Measurements from ENCODE around the gene PLEKHG2. TPM values are rescaled to one million over a fixed set of nuclear protein-coding genes. Genes with fewer than 3 reads are reported as not detected.

The PLEKHG2 gene
- total RNA-seq = 10 to 100 TPM; 13.1 to 29.5 (median 20.1) TPM
- polyA plus RNA-seq = 11.3 TPM
- long read RNA-seq, donor 1, partial matches to known transcripts = 3 of 5 reads
- long read RNA-seq, donor 1, other reads (novel, unspliced or antisense) = 2 of 5 reads
- long read RNA-seq, donor 2, partial matches to known transcripts = 1 of 2 reads
- long read RNA-seq, donor 2, other reads (novel, unspliced or antisense) = 1 of 2 reads
- long read RNA-seq, donor 3, partial matches to known transcripts = 2 of 10 reads
- long read RNA-seq, donor 3, other reads (novel, unspliced or antisense) = 8 of 10 reads
- long read RNA-seq, donor 4, partial matches to known transcripts = 1 of 2 reads
- long read RNA-seq, donor 4, other reads (novel, unspliced or antisense) = 1 of 2 reads

GRCh38 chr19:39412100-39412866 lies at the start of gene PLEKHG2:
TSS of gene PLEKHG2 (plus strand) at chr19:39412669. CDS start at chr19:39414087, 1,418 bp downstream.
- WGBS = under 1% methylated on average over 60 of the region's 60 CpGs
- peak within 1 kb of the TSS; percentile 99 for H3K27ac ChIP-seq (ENCODE audit: low read length)
- ATAC-seq (peak; percentile 69 to 70), DNase-seq (peak; percentile 97 to 98 (median 98))
- H3K27me3 ChIP-seq (ENCODE audit: control insufficient read depth, insufficient read depth) = no peaks in the 10 kb centered on the region
- peak within 1 kb of the TSS; percentile 86 for H3K4me3 ChIP-seq (ENCODE audit: low read length)
- intact Hi-C loops (cut with DNase I) = no loop called here
- no peaks in the 10 kb centered on the region for H3K9me3 ChIP-seq (ENCODE audit: control insufficient read depth, low read length)
- H3K4me1 ChIP-seq (ENCODE audit: control insufficient read depth, insufficient read depth, low read length) = peaks cover 11% of the 10 kb centered on the region

DNA sequence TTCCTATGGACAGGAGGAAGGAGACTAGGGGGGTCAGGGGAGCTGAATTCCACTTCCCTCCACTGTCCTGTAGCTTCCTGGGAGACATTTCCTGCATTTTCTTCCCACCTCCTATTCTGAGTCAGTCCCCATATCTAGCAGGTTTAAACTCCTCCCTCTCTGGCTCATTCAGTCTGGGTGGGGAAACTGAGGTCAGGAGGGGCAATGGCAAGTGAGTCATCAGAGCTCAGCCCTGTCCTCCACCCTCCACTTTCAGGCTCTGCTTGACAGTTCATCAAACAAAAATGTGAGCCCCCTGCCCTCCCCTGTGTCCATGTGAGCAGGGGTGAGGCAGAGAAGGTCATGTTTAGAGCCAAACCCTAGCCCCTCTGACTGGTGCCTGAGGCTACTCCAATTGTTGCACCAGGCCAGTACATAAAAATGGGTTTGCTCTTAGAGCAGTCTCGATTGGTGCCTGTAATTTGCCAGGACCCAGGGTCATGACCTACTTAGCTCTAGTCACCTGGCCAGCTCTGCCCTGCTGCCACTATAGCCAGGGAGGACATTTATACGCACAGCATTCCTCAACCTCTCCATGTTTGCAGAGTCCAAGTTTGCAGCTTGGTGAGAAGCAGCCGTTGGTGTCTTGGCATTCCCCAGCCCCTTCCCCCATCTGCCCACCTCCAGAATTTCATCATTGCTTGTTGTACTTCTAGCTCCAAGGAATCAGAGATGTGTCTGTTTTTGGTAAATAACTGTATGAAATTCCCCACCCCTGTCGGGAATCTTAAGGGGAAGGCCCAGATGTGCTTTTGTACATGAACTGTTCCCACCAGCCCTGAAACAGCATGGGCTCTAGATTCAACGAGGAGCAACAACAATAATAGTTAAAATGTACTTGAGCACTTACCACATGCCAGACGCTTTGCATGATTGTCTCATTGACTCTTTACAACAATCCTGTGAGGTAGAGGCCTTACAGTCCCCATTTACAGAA lies 49.5 kb upstream of the PLEKHG2 start:
- ATAC-seq = peak; percentile 60 to 73
- WGBS = 56% methylated on average over 6 of the region's 6 CpGs
- Histone ChIP-seq H3K27ac (ENCODE audit: low read length) (peak overlapping the region; percentile 79), H3K4me3 (ENCODE audit: low read length) (no peak overlapping the region), H3K9me3 (ENCODE audit: control insufficient read depth, low read length) (no peaks in the 10 kb centered on the region), H3K27me3 (ENCODE audit: control insufficient read depth, insufficient read depth) (no peaks in the 10 kb centered on the region), H3K4me1 (ENCODE audit: control insufficient read depth, insufficient read depth, low read length) (no peaks in the 10 kb centered on the region)
- intact Hi-C loops (cut with DNase I) = no loop called here
- peak in 1 of 3 donors; percentile 32 for DNase-seq

- peak; percentile 48 to 83 (median 77) for DNase-seq
- Histone ChIP-seq H3K4me1 (ENCODE audit: control insufficient read depth, insufficient read depth, low read length) (no peaks in the 10 kb centered on the region), H3K27me3 (ENCODE audit: control insufficient read depth, insufficient read depth) (no peaks in the 10 kb centered on the region), H3K9me3 (ENCODE audit: control insufficient read depth, low read length) (no peaks in the 10 kb centered on the region), H3K4me3 (ENCODE audit: low read length) (no peak overlapping the region), H3K27ac (ENCODE audit: low read length) (peak overlapping the region; percentile 79)
- intact Hi-C loops (cut with DNase I) = no loop called here
- 72% methylated on average over 5 of the region's 5 CpGs for WGBS
- peak; percentile 68 to 79 for ATAC-seq
Measured at GRCh38 chr19:39363901-39364457, 48.5 kb upstream of the PLEKHG2 start.

- ATAC-seq (no peak), DNase-seq (no peak)
- Histone ChIP-seq H3K4me3 (ENCODE audit: low read length) (no peak overlapping the region), H3K9me3 (ENCODE audit: control insufficient read depth, low read length) (no peaks in the 10 kb centered on the region), H3K4me1 (ENCODE audit: control insufficient read depth, insufficient read depth, low read length) (no peaks in the 10 kb centered on the region), H3K27me3 (ENCODE audit: control insufficient read depth, insufficient read depth) (no peaks in the 10 kb centered on the region), H3K27ac (ENCODE audit: low read length) (no peak overlapping the region)
- WGBS = 96% methylated on average over 1 of the region's 1 CpG
- intact Hi-C loops (cut with DNase I) = no loop called here
Measured at GRCh38 chr19:39365531-39365930, 46.9 kb upstream of the PLEKHG2 start.

- Histone ChIP-seq H3K4me3 (ENCODE audit: low read length) (no peak overlapping the region), H3K9me3 (ENCODE audit: control insufficient read depth, low read length) (no peaks in the 10 kb centered on the region), H3K27ac (ENCODE audit: low read length) (no peak overlapping the region), H3K4me1 (ENCODE audit: control insufficient read depth, insufficient read depth, low read length) (peaks cover 11% of the 10 kb centered on the region), H3K27me3 (ENCODE audit: control insufficient read depth, insufficient read depth) (no peaks in the 10 kb centered on the region)
- ATAC-seq (no peak), DNase-seq (no peak)
- intact Hi-C loops (cut with DNase I) = no loop called here
- WGBS = 85% methylated on average over 2 of the region's 2 CpGs
Measured at GRCh38 chr19:39369200-39369599, 43.3 kb upstream of the PLEKHG2 start.

DNA sequence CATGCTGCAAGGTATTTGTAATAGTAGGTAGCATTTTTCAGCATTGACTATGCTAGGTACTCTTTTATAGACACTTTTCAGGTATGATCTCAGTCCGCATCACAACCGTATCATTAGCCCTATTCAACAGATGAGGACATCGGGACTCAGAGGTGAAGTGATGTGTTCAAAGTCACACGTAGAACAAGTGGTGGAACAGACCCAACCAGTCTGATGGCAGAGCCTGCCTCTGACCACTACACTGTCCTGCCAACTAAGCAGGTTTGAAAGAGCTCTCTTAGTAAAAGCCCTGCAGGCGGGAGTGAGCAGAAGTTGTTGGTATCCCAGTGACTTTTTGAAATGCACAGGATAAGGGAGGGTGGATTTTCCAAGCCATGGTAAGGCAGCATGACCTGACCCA lies 41.7 kb upstream of the PLEKHG2 start:
- no peak for ATAC-seq
- Histone ChIP-seq H3K27me3 (ENCODE audit: control insufficient read depth, insufficient read depth) (no peaks in the 10 kb centered on the region), H3K4me3 (ENCODE audit: low read length) (no peak overlapping the region), H3K9me3 (ENCODE audit: control insufficient read depth, low read length) (no peaks in the 10 kb centered on the region), H3K27ac (ENCODE audit: low read length) (no peak overlapping the region), H3K4me1 (ENCODE audit: control insufficient read depth, insufficient read depth, low read length) (peaks cover 11% of the 10 kb centered on the region)
- 93% methylated on average over 5 of the region's 5 CpGs for WGBS
- DNase-seq = no peak
- intact Hi-C loops (cut with DNase I) = no loop called here

DNA sequence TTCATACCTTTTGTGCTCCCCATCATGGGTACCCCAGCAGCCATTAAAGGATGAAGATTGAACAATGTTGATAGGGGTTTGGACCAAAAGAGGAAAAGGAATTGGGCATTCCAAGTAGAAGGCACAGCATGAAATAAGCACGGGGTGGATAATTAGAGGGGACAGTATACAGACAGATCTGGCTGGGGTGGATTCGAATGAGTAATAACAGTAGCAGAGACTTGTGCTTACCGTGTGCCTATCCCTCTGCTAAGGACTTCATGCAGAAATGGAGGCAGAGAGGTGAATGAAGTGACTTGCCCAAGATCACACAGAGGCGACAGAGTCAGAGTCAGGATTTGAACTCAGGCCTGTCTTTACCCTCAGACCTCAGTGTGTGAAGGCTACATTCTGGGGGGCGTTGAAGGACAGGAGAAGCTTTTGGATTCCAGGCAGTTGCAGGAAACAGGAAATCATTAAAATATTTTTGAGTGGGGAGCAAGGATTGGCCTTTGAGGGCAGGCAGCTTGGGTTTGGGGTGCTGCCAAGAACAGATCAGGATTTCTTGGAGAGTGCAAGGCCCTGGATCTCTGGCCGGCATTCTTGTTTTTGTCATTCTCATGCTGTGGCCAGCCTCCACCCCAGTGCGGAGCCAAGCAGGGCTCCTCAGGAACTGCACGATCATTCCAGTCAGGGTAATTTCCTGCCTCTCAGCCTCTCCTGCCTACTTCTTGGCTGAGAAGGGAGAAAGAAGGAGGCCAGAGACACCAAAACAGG lies 40.2 kb upstream of the PLEKHG2 start:
- peak; percentile 95 to 96 for ATAC-seq
- Histone ChIP-seq H3K27ac (ENCODE audit: low read length) (peak overlapping the region; percentile 89), H3K9me3 (ENCODE audit: control insufficient read depth, low read length) (no peaks in the 10 kb centered on the region), H3K4me1 (ENCODE audit: control insufficient read depth, insufficient read depth, low read length) (peaks cover 11% of the 10 kb centered on the region), H3K27me3 (ENCODE audit: control insufficient read depth, insufficient read depth) (no peaks in the 10 kb centered on the region), H3K4me3 (ENCODE audit: low read length) (no peak overlapping the region)
- 32% methylated on average over 8 of the region's 8 CpGs for WGBS
- intact Hi-C loops (cut with DNase I) = no loop called here
- peak; percentile 88 to 94 (median 91) for DNase-seq

DNA sequence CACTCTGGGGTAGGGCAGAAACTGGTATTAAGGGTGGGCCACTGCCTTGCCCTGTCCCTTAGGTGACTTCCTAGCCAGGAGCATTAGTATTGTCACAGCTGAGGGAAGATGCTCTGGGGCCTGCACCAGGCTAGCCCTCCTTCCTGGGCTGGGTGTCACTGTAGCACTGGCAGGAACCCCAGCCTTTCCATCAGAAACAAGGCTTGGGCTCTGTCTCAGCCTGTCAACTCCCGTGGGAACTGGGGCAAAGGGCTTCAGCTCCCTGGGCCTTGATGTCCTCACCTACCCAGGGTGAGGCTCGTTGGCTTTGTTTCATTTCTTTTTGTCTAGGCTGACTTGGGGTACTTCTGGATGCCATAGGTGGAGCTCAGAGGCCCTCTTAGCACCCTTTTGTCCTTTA lies 39.5 kb upstream of the PLEKHG2 start:
- peak in 1 of 3 donors; percentile 68 for DNase-seq

DNA sequence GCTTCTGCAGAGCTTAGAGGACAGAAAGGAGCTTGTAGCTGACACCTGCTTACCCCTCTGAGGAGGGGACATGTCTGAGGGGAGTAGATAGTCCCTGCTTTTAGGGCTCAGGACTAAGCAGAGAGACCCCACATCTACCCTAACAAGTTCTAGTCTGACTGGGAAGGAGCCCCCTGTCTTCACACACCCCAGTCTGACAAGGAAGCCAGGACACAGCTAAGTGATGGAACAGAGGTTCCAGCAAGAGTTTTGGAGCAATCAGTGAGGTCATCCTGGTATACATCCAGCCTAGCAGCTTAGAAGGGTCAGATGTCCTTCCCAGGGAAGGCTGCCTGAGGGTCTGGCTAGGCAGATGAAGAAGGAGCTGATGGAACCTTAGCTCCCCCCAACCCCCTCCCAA lies 36.5 kb upstream of the PLEKHG2 start:
- Histone ChIP-seq H3K27ac (ENCODE audit: low read length) (no peak overlapping the region), H3K4me3 (ENCODE audit: low read length) (no peak overlapping the region), H3K9me3 (ENCODE audit: control insufficient read depth, low read length) (no peaks in the 10 kb centered on the region), H3K4me1 (ENCODE audit: control insufficient read depth, insufficient read depth, low read length) (peaks cover 11% of the 10 kb centered on the region), H3K27me3 (ENCODE audit: control insufficient read depth, insufficient read depth) (no peaks in the 10 kb centered on the region)
- intact Hi-C loops (cut with DNase I) = no loop called here
- ATAC-seq (no peak), DNase-seq (no peak)

More for the DNA sequence above, 39.5 kb upstream of the PLEKHG2 start:
- Histone ChIP-seq H3K4me1 (ENCODE audit: control insufficient read depth, insufficient read depth, low read length) (peaks cover 11% of the 10 kb centered on the region), H3K4me3 (ENCODE audit: low read length) (no peak overlapping the region), H3K9me3 (ENCODE audit: control insufficient read depth, low read length) (no peaks in the 10 kb centered on the region), H3K27ac (ENCODE audit: low read length) (peak overlapping the region; percentile 89), H3K27me3 (ENCODE audit: control insufficient read depth, insufficient read depth) (no peaks in the 10 kb centered on the region)
- intact Hi-C loops (cut with DNase I) = no loop called here
- ATAC-seq = peak; percentile 34 to 52
- WGBS = 42% methylated on average over 2 of the region's 2 CpGs

All from right cardiac atrium (tissue), 5 donors.